ENCODE measurements around the gene DOC2A. TPM values are rescaled to one million over a fixed set of nuclear protein-coding genes. Genes with fewer than 3 reads are reported as not detected.

Gene DOC2A
- total and polyA plus RNA-seq, 2 experiments from 2014 or later = 9.8 to 10.0 TPM

DNA sequence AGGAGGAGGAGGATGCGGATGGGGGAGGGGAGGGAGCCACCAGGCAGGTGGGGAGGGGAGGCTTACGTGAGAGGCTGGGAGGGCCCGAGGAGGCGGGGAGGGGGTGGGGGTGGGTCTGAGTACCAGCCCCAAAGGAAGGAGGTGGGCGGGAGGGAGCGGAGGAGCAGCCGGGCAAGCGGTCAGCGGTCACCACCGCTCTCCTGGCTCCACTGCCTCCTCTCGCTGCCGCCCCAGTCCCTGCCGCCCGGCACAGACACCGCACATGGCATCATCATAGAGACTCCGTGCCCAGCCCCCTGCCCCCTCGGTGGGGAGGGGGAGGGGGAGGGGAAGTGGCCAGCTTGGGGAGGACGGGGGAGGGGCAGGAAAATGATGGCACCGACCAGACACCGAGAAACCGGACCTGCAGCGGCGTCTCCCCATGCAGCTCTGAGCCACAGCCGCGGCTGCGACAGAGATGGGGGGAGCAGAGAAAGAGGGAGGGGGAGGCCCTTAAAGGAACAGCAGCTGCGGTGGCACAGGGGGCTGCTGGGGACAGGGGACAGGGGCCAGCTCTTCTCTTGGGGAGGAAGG is 20.1 kb upstream of the DOC2A start, which contains the start of gene TLCD3B:
TLCD3B (minus strand) TSS at position 431 of the 573 bp plus-strand sequence. CDS start 744 bp downstream, outside the sequence.
- Histone ChIP-seq H4K20me1 (replicated peaks; ENCODE audit: insufficient read depth) (no peaks in the 10 kb centered on the region; the same call in 1 of the 2 replicates), H3K27me3 (ENCODE audit: insufficient read depth) (peaks cover 7% of the 10 kb centered on the region; the same call in 1 of the 2 replicates), H3K4me1 (ENCODE audit: insufficient read depth) (peaks cover 24% of the 10 kb centered on the region), H2AFZ (peak within 1 kb of the TSS; percentile 90), H3K4me3 (peak within 1 kb of the TSS; percentile 83), H3F3A (replicated peaks; ENCODE audit: low read depth) (0 out of 2 replicates have a peak, but pooled peaks cover 3% of the 10 kb centered on the region), H3K9me2 (ENCODE audit: insufficient read depth) (no peaks in the 10 kb centered on the region), H3K79me2 (replicated peaks; ENCODE audit: insufficient read depth) (no peaks in the 10 kb centered on the region), H3K4me2 (peak within 1 kb of the TSS; percentile 95), H3K36me3 (ENCODE audit: insufficient read depth) (no peaks in the 10 kb centered on the region), H3K27ac (ENCODE audit: low read depth) (no peak within 1 kb of the TSS)
- Mint-ChIP-seq H3K36me3 (ENCODE audit: low read depth) (peaks cover 2% of the 10 kb centered on the region; the same call in 2 of the 3 replicates), H3K4me1 (peaks cover 39% of the 10 kb centered on the region), H3K27me3 (ENCODE audit: insufficient read depth, low read depth, poor library complexity) (peaks cover 19% of the 10 kb centered on the region), H3K9me3 (no peaks in the 10 kb centered on the region), H3K4me3 (peak within 1 kb of the TSS; percentile 83), H3K27ac (no peak within 1 kb of the TSS)
- peak; percentile 16 for ATAC-seq
- no peak for TF ChIP-seq STAT1 (IDR thresholded peaks at IDR 0.05; ENCODE audit: unreplicated experiment)
- TF ChIP-seq POLR2AphosphoS5 (IDR thresholded peaks at IDR 0.05; ENCODE audit: low read depth) = peak; percentile 39; the same call in 1 of the 2 replicates
- peak; percentile 88 for DNase-seq (ENCODE audit: low spot score)

DNA sequence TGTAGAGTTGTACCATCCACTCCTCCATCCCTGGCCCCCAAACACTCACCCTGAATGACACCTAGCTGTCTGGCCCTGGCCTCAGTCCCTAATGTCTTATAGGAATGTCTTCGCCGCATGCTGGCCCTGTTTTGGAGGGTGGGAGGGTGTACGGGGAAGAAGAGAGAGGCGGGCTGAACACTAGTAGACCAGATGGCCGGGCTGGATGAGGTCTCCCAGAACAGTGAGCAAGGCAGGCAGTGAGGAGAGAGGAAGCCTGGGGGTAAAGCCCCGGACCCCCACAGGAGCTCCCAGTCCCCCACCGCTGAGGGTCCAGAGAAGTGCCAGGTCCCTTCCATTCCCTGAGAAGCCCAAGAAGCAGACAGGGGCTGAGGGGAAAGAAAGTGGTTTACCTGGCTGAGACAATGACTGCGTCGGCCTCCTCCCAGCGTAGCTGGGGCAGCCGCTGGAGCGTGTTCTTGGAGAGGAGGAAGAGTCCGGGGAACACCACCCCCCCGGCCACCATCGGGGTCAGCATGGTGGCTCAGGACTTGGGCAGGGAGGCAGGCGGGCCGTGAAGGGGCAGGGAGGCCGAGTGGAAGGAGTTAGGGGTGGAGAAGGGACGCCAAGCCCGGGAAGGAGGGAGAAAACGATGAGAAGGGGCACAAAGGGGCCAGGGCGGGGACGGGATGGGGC is 19.3 kb upstream of the DOC2A start:
- Mint-ChIP-seq H3K4me1 (peaks cover 39% of the 10 kb centered on the region), H3K36me3 (ENCODE audit: low read depth) (peaks cover 3% of the 10 kb centered on the region; the same call in 2 of the 3 replicates), H3K9me3 (no peaks in the 10 kb centered on the region), H3K27me3 (ENCODE audit: insufficient read depth, low read depth, poor library complexity) (peaks cover 19% of the 10 kb centered on the region), H3K27ac (no peak overlapping the region), H3K4me3 (peak overlapping the region; percentile 83)
- peak overlapping the region; percentile 95 for H3K4me2 ChIP-seq
- ATAC-seq = peak; percentile 2; the same call in 2 of the 3 replicates
- H3K36me3 ChIP-seq (ENCODE audit: insufficient read depth) = no peaks in the 10 kb centered on the region
- H3K4me3 ChIP-seq = peak overlapping the region; percentile 83
- peaks cover 24% of the 10 kb centered on the region for H3K4me1 ChIP-seq (ENCODE audit: insufficient read depth)
- H3K9me2 ChIP-seq (ENCODE audit: insufficient read depth) = no peaks in the 10 kb centered on the region
- no peak overlapping the region for H3K27ac ChIP-seq (ENCODE audit: low read depth)
- DNase-seq (ENCODE audit: low spot score) = peak; percentile 44
- H4K20me1 ChIP-seq (replicated peaks; ENCODE audit: insufficient read depth) = no peaks in the 10 kb centered on the region; the same call in 1 of the 2 replicates
- peaks cover 2% of the 10 kb centered on the region; the same call in 1 of the 2 replicates for H3K27me3 ChIP-seq (ENCODE audit: insufficient read depth)
- no peaks in the 10 kb centered on the region for H3K79me2 ChIP-seq (replicated peaks; ENCODE audit: insufficient read depth)
- H3F3A ChIP-seq (replicated peaks; ENCODE audit: low read depth) = 0 out of 2 replicates have a peak, but pooled peaks cover 3% of the 10 kb centered on the region
- peak overlapping the region; percentile 56; the same call in 1 of the 2 replicates for H2AFZ ChIP-seq
- no peak for TF ChIP-seq NANOG (IDR thresholded peaks at IDR 0.05; ENCODE audit: borderline replicate concordance)
- TF ChIP-seq, protein P1, sequence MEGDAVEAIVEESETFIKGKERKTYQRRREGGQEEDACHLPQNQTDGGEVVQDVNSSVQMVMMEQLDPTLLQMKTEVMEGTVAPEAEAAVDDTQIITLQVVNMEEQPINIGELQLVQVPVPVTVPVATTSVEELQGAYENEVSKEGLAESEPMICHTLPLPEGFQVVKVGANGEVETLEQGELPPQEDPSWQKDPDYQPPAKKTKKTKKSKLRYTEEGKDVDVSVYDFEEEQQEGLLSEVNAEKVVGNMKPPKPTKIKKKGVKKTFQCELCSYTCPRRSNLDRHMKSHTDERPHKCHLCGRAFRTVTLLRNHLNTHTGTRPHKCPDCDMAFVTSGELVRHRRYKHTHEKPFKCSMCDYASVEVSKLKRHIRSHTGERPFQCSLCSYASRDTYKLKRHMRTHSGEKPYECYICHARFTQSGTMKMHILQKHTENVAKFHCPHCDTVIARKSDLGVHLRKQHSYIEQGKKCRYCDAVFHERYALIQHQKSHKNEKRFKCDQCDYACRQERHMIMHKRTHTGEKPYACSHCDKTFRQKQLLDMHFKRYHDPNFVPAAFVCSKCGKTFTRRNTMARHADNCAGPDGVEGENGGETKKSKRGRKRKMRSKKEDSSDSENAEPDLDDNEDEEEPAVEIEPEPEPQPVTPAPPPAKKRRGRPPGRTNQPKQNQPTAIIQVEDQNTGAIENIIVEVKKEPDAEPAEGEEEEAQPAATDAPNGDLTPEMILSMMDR (conservative IDR thresholded peaks at IDR 0.05; ENCODE audit: low read depth in 2 of 2) = no peak
- TF ChIP-seq, protein P2, sequence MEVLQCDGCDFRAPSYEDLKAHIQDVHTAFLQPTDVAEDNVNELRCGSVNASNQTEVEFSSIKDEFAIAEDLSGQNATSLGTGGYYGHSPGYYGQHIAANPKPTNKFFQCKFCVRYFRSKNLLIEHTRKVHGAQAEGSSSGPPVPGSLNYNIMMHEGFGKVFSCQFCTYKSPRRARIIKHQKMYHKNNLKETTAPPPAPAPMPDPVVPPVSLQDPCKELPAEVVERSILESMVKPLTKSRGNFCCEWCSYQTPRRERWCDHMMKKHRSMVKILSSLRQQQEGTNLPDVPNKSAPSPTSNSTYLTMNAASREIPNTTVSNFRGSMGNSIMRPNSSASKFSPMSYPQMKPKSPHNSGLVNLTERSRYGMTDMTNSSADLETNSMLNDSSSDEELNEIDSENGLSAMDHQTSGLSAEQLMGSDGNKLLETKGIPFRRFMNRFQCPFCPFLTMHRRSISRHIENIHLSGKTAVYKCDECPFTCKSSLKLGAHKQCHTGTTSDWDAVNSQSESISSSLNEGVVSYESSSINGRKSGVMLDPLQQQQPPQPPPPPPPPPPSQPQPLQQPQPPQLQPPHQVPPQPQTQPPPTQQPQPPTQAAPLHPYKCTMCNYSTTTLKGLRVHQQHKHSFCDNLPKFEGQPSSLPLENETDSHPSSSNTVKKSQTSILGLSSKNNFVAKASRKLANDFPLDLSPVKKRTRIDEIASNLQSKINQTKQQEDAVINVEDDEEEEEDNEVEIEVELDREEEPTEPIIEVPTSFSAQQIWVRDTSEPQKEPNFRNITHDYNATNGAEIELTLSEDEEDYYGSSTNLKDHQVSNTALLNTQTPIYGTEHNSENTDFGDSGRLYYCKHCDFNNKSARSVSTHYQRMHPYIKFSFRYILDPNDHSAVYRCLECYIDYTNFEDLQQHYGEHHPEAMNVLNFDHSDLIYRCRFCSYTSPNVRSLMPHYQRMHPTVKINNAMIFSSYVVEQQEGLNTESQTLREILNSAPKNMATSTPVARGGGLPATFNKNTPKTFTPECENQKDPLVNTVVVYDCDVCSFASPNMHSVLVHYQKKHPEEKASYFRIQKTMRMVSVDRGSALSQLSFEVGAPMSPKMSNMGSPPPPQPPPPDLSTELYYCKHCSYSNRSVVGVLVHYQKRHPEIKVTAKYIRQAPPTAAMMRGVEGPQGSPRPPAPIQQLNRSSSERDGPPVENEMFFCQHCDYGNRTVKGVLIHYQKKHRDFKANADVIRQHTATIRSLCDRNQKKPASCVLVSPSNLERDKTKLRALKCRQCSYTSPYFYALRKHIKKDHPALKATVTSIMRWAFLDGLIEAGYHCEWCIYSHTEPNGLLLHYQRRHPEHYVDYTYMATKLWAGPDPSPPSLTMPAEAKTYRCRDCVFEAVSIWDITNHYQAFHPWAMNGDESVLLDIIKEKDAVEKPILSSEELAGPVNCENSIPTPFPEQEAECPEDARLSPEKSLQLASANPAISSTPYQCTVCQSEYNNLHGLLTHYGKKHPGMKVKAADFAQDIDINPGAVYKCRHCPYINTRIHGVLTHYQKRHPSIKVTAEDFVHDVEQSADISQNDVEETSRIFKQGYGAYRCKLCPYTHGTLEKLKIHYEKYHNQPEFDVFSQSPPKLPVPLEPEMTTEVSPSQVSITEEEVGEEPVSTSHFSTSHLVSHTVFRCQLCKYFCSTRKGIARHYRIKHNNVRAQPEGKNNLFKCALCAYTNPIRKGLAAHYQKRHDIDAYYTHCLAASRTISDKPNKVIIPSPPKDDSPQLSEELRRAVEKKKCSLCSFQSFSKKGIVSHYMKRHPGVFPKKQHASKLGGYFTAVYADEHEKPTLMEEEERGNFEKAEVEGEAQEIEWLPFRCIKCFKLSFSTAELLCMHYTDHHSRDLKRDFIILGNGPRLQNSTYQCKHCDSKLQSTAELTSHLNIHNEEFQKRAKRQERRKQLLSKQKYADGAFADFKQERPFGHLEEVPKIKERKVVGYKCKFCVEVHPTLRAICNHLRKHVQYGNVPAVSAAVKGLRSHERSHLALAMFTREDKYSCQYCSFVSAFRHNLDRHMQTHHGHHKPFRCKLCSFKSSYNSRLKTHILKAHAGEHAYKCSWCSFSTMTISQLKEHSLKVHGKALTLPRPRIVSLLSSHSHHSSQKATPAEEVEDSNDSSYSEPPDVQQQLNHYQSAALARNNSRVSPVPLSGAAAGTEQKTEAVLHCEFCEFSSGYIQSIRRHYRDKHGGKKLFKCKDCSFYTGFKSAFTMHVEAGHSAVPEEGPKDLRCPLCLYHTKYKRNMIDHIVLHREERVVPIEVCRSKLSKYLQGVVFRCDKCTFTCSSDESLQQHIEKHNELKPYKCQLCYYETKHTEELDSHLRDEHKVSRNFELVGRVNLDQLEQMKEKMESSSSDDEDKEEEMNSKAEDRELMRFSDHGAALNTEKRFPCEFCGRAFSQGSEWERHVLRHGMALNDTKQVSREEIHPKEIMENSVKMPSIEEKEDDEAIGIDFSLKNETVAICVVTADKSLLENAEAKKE (CRISPR knock-in tag; IDR thresholded peaks at IDR 0.05) = no peak
- TF ChIP-seq STAT1 (IDR thresholded peaks at IDR 0.05; ENCODE audit: unreplicated experiment) = no peak
- TF ChIP-seq, protein P3, sequence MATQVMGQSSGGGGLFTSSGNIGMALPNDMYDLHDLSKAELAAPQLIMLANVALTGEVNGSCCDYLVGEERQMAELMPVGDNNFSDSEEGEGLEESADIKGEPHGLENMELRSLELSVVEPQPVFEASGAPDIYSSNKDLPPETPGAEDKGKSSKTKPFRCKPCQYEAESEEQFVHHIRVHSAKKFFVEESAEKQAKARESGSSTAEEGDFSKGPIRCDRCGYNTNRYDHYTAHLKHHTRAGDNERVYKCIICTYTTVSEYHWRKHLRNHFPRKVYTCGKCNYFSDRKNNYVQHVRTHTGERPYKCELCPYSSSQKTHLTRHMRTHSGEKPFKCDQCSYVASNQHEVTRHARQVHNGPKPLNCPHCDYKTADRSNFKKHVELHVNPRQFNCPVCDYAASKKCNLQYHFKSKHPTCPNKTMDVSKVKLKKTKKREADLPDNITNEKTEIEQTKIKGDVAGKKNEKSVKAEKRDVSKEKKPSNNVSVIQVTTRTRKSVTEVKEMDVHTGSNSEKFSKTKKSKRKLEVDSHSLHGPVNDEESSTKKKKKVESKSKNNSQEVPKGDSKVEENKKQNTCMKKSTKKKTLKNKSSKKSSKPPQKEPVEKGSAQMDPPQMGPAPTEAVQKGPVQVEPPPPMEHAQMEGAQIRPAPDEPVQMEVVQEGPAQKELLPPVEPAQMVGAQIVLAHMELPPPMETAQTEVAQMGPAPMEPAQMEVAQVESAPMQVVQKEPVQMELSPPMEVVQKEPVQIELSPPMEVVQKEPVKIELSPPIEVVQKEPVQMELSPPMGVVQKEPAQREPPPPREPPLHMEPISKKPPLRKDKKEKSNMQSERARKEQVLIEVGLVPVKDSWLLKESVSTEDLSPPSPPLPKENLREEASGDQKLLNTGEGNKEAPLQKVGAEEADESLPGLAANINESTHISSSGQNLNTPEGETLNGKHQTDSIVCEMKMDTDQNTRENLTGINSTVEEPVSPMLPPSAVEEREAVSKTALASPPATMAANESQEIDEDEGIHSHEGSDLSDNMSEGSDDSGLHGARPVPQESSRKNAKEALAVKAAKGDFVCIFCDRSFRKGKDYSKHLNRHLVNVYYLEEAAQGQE (IDR thresholded peaks at IDR 0.05; ENCODE audit: unreplicated experiment) = no peak
- TF ChIP-seq JUNB (IDR thresholded peaks at IDR 0.05; ENCODE audit: unreplicated experiment) = no peak
- TF ChIP-seq ZNF114 (CRISPR knock-in tag; IDR thresholded peaks at IDR 0.05) = no peak

Data from GM23338 (cell line).